GM12878 (cell line): ENCODE results near the gene RAB35.

Experiments
- BHLHE40 ChIP-seq, 2 experiments: fragments of 450-650 bp in 1 of 2; IDR thresholded peaks; 2 replicates each; pipeline ENCODE4 v1.6.1; 2011 to 2017; ENCODE audit warnings: low read depth in 2 of 2, borderline replicate concordance in 1 of 2, improper control_type of control experiment in 1 of 2, low read length in 1 of 2, mild to moderate bottlenecking in 1 of 2
- ETV6 ChIP-seq, 2 experiments: fragments of 450-650 bp in 1 of 2; IDR thresholded peaks in 1 of 2; conservative IDR thresholded peaks in 1 of 2; 2 replicates each; pipeline ENCODE4 v1.6.1; 2014; ENCODE audit warnings: antibody characterized with exemption in 1 of 2, borderline replicate concordance in 1 of 2, low read depth in 1 of 2, mild to moderate bottlenecking in 1 of 2, moderate library complexity in 1 of 2
- HDAC2 ChIP-seq: fragments of 200-600 bp; sonication (generic); IDR thresholded peaks from 2 replicates; pipeline ENCODE4 v1.6.1; 2017
- MYB ChIP-seq: fragments of 150-350 bp; IDR thresholded peaks from 2 replicates; pipeline ENCODE4 v1.6.1; 2014; ENCODE audit warnings: mild to moderate bottlenecking, low read depth, low read length, borderline replicate concordance
- NFYA ChIP-seq: IDR thresholded peaks from 2 replicates; pipeline ENCODE4 v1.6.1; 2011; ENCODE audit warnings: low read depth, mild to moderate bottlenecking, low read length, improper control_type of control experiment, borderline replicate concordance
- NR2C1 ChIP-seq: fragments of 450-650 bp; IDR thresholded peaks from 2 replicates; pipeline ENCODE4 v1.6.1; 2017; ENCODE audit warnings: antibody characterized with exemption, mild to moderate bottlenecking, moderate library complexity
- NR2C2 ChIP-seq: IDR thresholded peaks from 2 replicates; pipeline ENCODE4 v1.6.1; 2011; ENCODE audit warnings: borderline replicate concordance, low read depth; ENCODE audit not compliant: control insufficient read depth, insufficient read length
- RCOR1 ChIP-seq: conservative IDR thresholded peaks from 2 replicates; pipeline ENCODE4 v1.6.1; 2012; ENCODE audit warnings: low read depth, low read length, improper control_type of control experiment
- STAT3 ChIP-seq: IDR thresholded peaks from 2 replicates; pipeline ENCODE4 v1.6.1; 2011; ENCODE audit warnings: low read depth, low read length, improper control_type of control experiment
- TCF12 ChIP-seq: IDR thresholded peaks from 2 replicates; pipeline ENCODE4 v1.6.1; 2011; ENCODE audit warnings: low read depth, mild to moderate bottlenecking, low read length
- TCF7 ChIP-seq: IDR thresholded peaks from 2 replicates; pipeline ENCODE4 v1.6.1; 2014; ENCODE audit warnings: antibody characterized with exemption, borderline replicate concordance
- ZZZ3 ChIP-seq: IDR thresholded peaks from 2 replicates; pipeline ENCODE4 v1.6.1; 2011; ENCODE audit warnings: low read depth; ENCODE audit not compliant: control insufficient read depth, insufficient read length
- TF ChIP-seq, protein P1 (sequence below): fragments of 450-650 bp; formaldehyde crosslinking; IDR thresholded peaks from 2 replicates; pipeline ENCODE4 v1.4.0; 2022; ENCODE audit warnings: mild to moderate bottlenecking, moderate library complexity
- TF ChIP-seq, protein P2 (sequence below): fragments of 450-650 bp; IDR thresholded peaks from 2 replicates; pipeline ENCODE4 v1.6.1; 2017; ENCODE audit warnings: mild to moderate bottlenecking

DNA sequence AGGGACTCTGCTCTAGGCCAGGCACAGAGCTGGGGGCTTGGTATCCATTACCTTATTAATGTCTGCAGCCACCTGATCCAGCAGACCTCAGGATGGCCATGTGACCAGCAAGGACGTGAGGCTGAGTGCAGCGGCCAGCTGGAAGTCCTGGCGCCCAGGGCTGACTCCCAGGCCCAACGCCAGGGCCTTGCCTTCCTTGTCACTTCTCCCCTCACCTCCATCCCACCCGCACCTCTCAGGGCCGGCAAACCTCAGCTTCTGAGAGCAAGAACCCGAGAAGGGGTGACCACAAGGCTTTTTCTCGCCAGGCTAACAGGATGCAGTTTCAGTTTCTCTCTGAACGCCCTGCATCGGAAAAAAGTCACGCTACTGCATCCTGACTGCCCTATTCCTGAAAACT is 15.4 kb downstream of the RAB35 start:
- TF ChIP-seq BHLHE40 (IDR thresholded peaks at IDR 0.05; ENCODE audit: borderline replicate concordance in 1 of 2, low read depth in 2 of 2, low read length in 1 of 2) (no peak), ZZZ3 (no peak), RCOR1 (no peak), TCF12 (no peak), NFYA (no peak), MYB (no peak), TCF7 (no peak), ETV6 (conservative IDR thresholded peaks at IDR 0.05 in 1 of 2, IDR thresholded peaks at IDR 0.05 in 1 of 2; ENCODE audit: borderline replicate concordance in 1 of 2, low read depth in 1 of 2) (no peak), NR2C1 (no peak), STAT3 (no peak), HDAC2 (no peak), NR2C2 (no peak)
- TF ChIP-seq, protein P1, sequence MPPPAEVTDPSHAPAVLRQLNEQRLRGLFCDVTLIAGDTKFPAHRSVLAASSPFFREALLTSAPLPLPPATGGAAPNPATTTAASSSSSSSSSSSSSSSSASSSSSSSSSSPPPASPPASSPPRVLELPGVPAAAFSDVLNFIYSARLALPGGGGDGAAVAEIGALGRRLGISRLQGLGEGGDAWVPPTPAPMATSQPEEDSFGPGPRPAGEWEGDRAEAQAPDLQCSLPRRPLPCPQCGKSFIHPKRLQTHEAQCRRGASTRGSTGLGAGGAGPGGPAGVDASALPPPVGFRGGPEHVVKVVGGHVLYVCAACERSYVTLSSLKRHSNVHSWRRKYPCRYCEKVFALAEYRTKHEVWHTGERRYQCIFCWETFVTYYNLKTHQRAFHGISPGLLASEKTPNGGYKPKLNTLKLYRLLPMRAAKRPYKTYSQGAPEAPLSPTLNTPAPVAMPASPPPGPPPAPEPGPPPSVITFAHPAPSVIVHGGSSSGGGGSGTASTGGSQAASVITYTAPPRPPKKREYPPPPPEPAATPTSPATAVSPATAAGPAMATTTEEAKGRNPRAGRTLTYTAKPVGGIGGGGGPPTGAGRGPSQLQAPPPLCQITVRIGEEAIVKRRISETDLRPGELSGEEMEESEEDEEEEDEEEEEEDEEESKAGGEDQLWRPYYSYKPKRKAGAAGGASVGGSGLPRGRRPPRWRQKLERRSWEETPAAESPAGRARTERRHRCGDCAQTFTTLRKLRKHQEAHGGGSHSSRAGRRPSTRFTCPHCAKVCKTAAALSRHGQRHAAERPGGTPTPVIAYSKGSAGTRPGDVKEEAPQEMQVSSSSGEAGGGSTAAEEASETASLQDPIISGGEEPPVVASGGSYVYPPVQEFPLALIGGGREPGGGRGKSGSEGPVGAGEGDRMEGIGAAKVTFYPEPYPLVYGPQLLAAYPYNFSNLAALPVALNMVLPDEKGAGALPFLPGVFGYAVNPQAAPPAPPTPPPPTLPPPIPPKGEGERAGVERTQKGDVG (CRISPR knock-in tag) = no peak
- TF ChIP-seq, protein P2, sequence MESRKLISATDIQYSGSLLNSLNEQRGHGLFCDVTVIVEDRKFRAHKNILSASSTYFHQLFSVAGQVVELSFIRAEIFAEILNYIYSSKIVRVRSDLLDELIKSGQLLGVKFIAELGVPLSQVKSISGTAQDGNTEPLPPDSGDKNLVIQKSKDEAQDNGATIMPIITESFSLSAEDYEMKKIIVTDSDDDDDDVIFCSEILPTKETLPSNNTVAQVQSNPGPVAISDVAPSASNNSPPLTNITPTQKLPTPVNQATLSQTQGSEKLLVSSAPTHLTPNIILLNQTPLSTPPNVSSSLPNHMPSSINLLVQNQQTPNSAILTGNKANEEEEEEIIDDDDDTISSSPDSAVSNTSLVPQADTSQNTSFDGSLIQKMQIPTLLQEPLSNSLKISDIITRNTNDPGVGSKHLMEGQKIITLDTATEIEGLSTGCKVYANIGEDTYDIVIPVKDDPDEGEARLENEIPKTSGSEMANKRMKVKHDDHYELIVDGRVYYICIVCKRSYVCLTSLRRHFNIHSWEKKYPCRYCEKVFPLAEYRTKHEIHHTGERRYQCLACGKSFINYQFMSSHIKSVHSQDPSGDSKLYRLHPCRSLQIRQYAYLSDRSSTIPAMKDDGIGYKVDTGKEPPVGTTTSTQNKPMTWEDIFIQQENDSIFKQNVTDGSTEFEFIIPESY = no peak
